Activated CD8-positive, alpha-beta T cell treated with anti-CD3 and anti-CD28 coated beads for 36 hours (primary cell): ENCODE measurements around the gene NAA40. TPM values are rescaled to one million over a fixed set of nuclear protein-coding genes. Genes with fewer than 3 reads are reported as not detected.
A peak's percentile ranks its signal among the peaks of the same experiment; 100 is the strongest.

Experiments used
- ATAC-seq: fragments of 200-7000 bp; cut with Tn5 transposase; one replicate; pipeline ENCODE4 v1.10.0; 2021; ENCODE audit warnings: mild to moderate bottlenecking, moderate library complexity
- CTCF ChIA-PET: fragments of 350-600 bp; sonication (Branson Sonifier 250); formaldehyde crosslinking; loops from one replicate; lab custom pipeline; 2021; ENCODE audit warnings: antibody characterized with exemption; lab: Charles Lee
- POLR2A ChIA-PET: fragments of 350-600 bp; sonication (Branson Sonifier 250); formaldehyde crosslinking; loops from one replicate; lab custom pipeline; 2021; ENCODE audit warnings: antibody characterized with exemption; lab: Charles Lee
- DNase-seq: peaks from one replicate; pipeline ENCODE4 v3.0.0-alpha.2; 2020
- H3K27ac Mint-ChIP-seq: one replicate; pipeline ENCODE4 v1.8.0; 2021; ENCODE audit warnings: mild to moderate bottlenecking, mixed read lengths
- H3K27me3 Mint-ChIP-seq: one replicate; pipeline ENCODE4 v1.8.0; 2021; ENCODE audit warnings: mixed read lengths
- H3K36me3 Mint-ChIP-seq: one replicate; pipeline ENCODE4 v1.8.0; 2021; ENCODE audit warnings: low read depth, mixed read lengths
- H3K4me1 Mint-ChIP-seq: one replicate; pipeline ENCODE4 v1.8.0; 2021; ENCODE audit warnings: low read depth, mixed read lengths
- H3K4me3 Mint-ChIP-seq: one replicate; pipeline ENCODE4 v1.8.0; 2021; ENCODE audit warnings: mild to moderate bottlenecking, moderate library complexity, mixed read lengths
- H3K9me3 Mint-ChIP-seq: one replicate; pipeline ENCODE4 v1.8.0; 2021; ENCODE audit warnings: mixed read lengths
- intact Hi-C: fragments of 100-400 bp; cut with micrococcal nuclease; formaldehyde crosslinking; loops from one replicate; pipeline ENCODE4 v1.10.0; 2022
- total RNA-seq, 2 experiments: library from RNA; stranded (reverse); gene quantifications; one replicate each; pipeline ENCODE4 v1.2.3, GENCODE V29; 2021
- TF ChIP-seq, protein P1 (sequence below): fragments of 200-600 bp; IDR thresholded peaks from one replicate; pipeline ENCODE4 v1.8.0; 2022; ENCODE audit warnings: antibody characterized with exemption, mild to moderate bottlenecking

Gene NAA40
- total RNA-seq, 2 experiments from 2014 or later: 18.5 to 20.5 TPM

- POLR2A ChIA-PET: interaction anchor here (1.3 kb wide), 1 partner anchor 16 kb away, joined by 3 read pairs; no protein-coding TSS in a partner anchor
- CTCF ChIA-PET: interaction anchor here (1.0 kb wide), 1 partner anchor 16 kb away, joined by 3 read pairs; no protein-coding TSS in a partner anchor
Observed at GRCh38 chr11:63904743-63905142, 34.1 kb upstream of the NAA40 start.

GRCh38 chr11:63905179-63905578, 33.6 kb upstream of the NAA40 start:
- ChIA-PET CTCF (interaction anchor here (1.0 to 2.4 kb wide), 2 partner anchors 16 to 68 kb away, joined by 3 to 38 read pairs; partner anchors contain the start of gene MARK2), POLR2A (interaction anchor here (1.3 kb wide), 1 partner anchor 15 kb away, joined by 3 read pairs; no protein-coding TSS in a partner anchor)
- DNase-seq (no peak), ATAC-seq (no peak)
- no peaks in the 10 kb centered on the region for H3K27me3 Mint-ChIP-seq
- H3K9me3 Mint-ChIP-seq: no peaks in the 10 kb centered on the region
- intact Hi-C loops: no loop called here
- TF ChIP-seq, protein P1, sequence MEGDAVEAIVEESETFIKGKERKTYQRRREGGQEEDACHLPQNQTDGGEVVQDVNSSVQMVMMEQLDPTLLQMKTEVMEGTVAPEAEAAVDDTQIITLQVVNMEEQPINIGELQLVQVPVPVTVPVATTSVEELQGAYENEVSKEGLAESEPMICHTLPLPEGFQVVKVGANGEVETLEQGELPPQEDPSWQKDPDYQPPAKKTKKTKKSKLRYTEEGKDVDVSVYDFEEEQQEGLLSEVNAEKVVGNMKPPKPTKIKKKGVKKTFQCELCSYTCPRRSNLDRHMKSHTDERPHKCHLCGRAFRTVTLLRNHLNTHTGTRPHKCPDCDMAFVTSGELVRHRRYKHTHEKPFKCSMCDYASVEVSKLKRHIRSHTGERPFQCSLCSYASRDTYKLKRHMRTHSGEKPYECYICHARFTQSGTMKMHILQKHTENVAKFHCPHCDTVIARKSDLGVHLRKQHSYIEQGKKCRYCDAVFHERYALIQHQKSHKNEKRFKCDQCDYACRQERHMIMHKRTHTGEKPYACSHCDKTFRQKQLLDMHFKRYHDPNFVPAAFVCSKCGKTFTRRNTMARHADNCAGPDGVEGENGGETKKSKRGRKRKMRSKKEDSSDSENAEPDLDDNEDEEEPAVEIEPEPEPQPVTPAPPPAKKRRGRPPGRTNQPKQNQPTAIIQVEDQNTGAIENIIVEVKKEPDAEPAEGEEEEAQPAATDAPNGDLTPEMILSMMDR: no peak
- H3K4me3 Mint-ChIP-seq: no peak overlapping the region
- peaks cover 47% of the 10 kb centered on the region for H3K36me3 Mint-ChIP-seq
- no peak overlapping the region for H3K27ac Mint-ChIP-seq
- H3K4me1 Mint-ChIP-seq: peaks cover 2% of the 10 kb centered on the region

More at GRCh38 chr11:63904743-63905142, 34.1 kb upstream of the NAA40 start:
- intact Hi-C loops: no loop called here
- ATAC-seq (no peak), DNase-seq (no peak)
- Mint-ChIP-seq H3K4me3 (no peak overlapping the region), H3K27me3 (no peaks in the 10 kb centered on the region), H3K36me3 (peaks cover 49% of the 10 kb centered on the region), H3K4me1 (peaks cover 2% of the 10 kb centered on the region), H3K9me3 (no peaks in the 10 kb centered on the region), H3K27ac (no peak overlapping the region)
- TF ChIP-seq, protein P1: no peak

DNA sequence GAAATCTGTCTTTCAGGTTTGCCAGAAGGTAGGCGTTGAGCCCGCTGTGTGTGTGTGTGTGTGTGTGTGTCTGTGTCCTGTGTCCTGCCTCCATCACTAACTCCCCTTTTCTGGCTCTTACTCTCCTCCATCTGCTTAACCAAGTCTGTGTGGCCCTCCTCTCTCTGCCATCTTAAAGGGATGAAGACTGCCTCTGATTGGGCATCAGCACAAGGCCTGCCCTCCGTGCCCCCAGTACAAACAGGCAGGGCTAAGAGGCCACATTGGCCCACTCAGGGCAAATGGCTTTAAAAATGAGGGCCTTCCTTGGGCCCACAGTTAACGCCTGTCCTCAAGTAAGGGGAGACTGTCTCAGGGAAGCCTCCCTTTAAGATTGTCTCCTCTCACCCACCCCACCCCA, 32.7 kb upstream of the NAA40 start:
- DNase-seq: no peak
- CTCF ChIA-PET: interaction anchor here (0.9 to 2.4 kb wide), 15 partner anchors 9 to 137 kb away, joined by 3 to 38 read pairs (median 4); partner anchors contain the start of genes MARK2 and RCOR2
- intact Hi-C loops: no loop called here
- POLR2A ChIA-PET: interaction anchor here (1.5 kb wide), 1 partner anchor 68 kb away, joined by 9 read pairs; no protein-coding TSS in a partner anchor
- Mint-ChIP-seq H3K27me3 (no peaks in the 10 kb centered on the region), H3K27ac (no peak overlapping the region), H3K9me3 (no peaks in the 10 kb centered on the region), H3K4me1 (peaks cover 2% of the 10 kb centered on the region), H3K4me3 (no peak overlapping the region), H3K36me3 (peaks cover 42% of the 10 kb centered on the region)
- TF ChIP-seq, protein P1: no peak
- ATAC-seq: peak; percentile 15

- H3K36me3 Mint-ChIP-seq: peaks cover 39% of the 10 kb centered on the region
- no peaks in the 10 kb centered on the region for H3K27me3 Mint-ChIP-seq
- ATAC-seq: peak; percentile 74
- H3K4me1 Mint-ChIP-seq: peaks cover 2% of the 10 kb centered on the region
- CTCF ChIA-PET: interaction anchor here (0.9 to 2.4 kb wide), 17 partner anchors 9 to 137 kb away, joined by 3 to 38 read pairs (median 4); partner anchors contain the start of genes MARK2 and RCOR2
- no peaks in the 10 kb centered on the region for H3K9me3 Mint-ChIP-seq
- H3K27ac Mint-ChIP-seq: no peak overlapping the region
- peak; percentile 70 for DNase-seq
- POLR2A ChIA-PET: interaction anchor here (0.8 to 1.5 kb wide), 2 partner anchors 11 to 69 kb away, joined by 5 to 9 read pairs; partner anchors contain the start of gene RCOR2
- intact Hi-C loops: no loop called here
- no peak overlapping the region for H3K4me3 Mint-ChIP-seq
- TF ChIP-seq, protein P1: peak; percentile 59
Observed at GRCh38 chr11:63906585-63906984, 32.2 kb upstream of the NAA40 start.

DNA sequence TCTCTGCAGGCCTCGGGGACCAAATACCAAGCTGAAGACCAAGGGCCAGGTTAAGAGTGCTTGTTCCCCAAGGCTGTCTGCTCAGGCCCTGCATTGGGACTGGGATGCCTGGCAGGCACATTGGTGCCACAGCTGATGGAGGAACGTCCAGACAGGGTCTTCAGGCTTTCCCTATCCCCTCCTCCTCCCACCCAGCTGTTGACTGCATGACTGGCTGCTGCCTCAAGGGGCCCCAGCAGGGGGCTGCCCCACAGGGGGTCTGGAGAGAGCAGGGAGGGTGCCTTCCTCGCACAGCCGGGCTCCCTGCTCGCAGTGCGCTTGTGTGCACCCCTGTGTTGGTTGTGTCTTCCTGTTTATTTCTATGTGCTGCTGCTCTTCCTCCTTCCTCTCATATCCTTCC, 31.7 kb upstream of the NAA40 start:
- TF ChIP-seq, protein P1: no peak
- H3K4me3 Mint-ChIP-seq: no peak overlapping the region
- DNase-seq: no peak
- intact Hi-C loops: no loop called here
- no peak overlapping the region for H3K27ac Mint-ChIP-seq
- H3K9me3 Mint-ChIP-seq: no peaks in the 10 kb centered on the region
- H3K36me3 Mint-ChIP-seq: peaks cover 34% of the 10 kb centered on the region
- peaks cover 2% of the 10 kb centered on the region for H3K4me1 Mint-ChIP-seq
- ATAC-seq: no peak
- CTCF ChIA-PET: interaction anchor here (0.9 to 2.4 kb wide), 17 partner anchors 10 to 138 kb away, joined by 3 to 38 read pairs (median 4); partner anchors contain the start of genes MARK2 and RCOR2
- no peaks in the 10 kb centered on the region for H3K27me3 Mint-ChIP-seq
- POLR2A ChIA-PET: interaction anchor here (0.8 to 1.5 kb wide), 2 partner anchors 10 to 69 kb away, joined by 5 to 9 read pairs; partner anchors contain the start of gene RCOR2
